Measurements from ENCODE around the gene GALNT18. TPM values are rescaled to one million over a fixed set of nuclear protein-coding genes. Genes with fewer than 3 reads are reported as not detected.

Gene GALNT18
- total and polyA plus RNA-seq, 4 donors: 9.8 to 20.1 (median 12.8) TPM

DNA sequence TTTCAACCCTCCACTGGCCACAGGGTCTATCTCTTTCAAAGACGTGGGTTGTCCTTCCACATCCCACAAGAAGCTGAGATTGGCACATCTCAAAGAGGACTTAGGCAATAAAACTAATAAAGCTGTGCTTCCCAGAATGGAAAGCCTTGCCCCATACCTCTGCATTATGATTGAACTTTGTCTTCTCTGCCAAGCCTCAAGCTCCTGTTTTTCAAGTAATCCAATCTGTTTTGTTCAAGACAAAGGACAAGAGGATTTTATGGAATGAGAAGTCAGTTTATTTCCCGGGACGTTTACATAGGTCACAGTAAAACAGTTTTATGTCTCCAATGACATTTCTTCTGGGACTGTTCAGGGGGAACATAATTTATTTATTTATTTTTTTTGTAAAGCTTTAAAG, 108.4 kb downstream of the GALNT18 start:
- no peak for DNase-seq (ENCODE audit: low read depth in 4 of 6, low spot score in 6 of 6)
- Histone ChIP-seq H3K9me3 (ENCODE audit: control insufficient read depth, insufficient read depth, low read length) (no peaks in the 10 kb centered on the region), H3K4me1 (ENCODE audit: control insufficient read depth, insufficient read depth, low read length) (peaks cover 25% of the 10 kb centered on the region), H3K27me3 (ENCODE audit: control insufficient read depth, insufficient read depth, low read length) (peaks cover 12% of the 10 kb centered on the region), H3K36me3 (ENCODE audit: control insufficient read depth, insufficient read depth, low read length) (no peaks in the 10 kb centered on the region), H3K27ac (ENCODE audit: low read depth, low read length) (no peak overlapping the region), H3K4me3 (ENCODE audit: low read depth, low read length) (no peak overlapping the region)
- 67% methylated on average over 1 of the region's 3 CpGs for WGBS (ENCODE audit: insufficient coverage)

DNA sequence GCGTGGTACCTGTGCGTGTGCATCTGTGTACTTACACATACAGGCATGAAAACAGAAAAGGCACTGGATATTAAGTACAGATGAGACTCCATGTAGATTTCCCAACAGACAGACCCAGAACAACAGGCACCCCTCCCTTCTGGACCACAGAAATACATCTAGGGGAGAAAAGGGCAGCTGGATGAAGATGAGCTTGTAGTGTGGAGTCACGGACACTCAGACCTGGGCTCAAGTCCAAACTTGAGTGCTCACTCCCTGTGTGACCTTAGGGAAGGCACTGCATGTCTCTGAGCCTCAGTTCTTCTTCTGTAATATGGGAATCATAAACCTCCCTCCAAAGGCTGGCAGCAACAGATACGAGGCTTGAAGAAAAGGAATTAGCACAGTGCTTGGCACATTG, 108.9 kb downstream of the GALNT18 start:
- peaks cover 12% of the 10 kb centered on the region for H3K27me3 ChIP-seq (ENCODE audit: control insufficient read depth, insufficient read depth, low read length)
- H3K27ac ChIP-seq (ENCODE audit: low read depth, low read length): no peak overlapping the region
- 100% methylated on average over 2 of the region's 4 CpGs for WGBS (ENCODE audit: insufficient coverage)
- H3K4me1 ChIP-seq (ENCODE audit: control insufficient read depth, insufficient read depth, low read length): peaks cover 25% of the 10 kb centered on the region
- no peak overlapping the region for H3K4me3 ChIP-seq (ENCODE audit: low read depth, low read length)
- H3K9me3 ChIP-seq (ENCODE audit: control insufficient read depth, insufficient read depth, low read length): no peaks in the 10 kb centered on the region
- no peaks in the 10 kb centered on the region for H3K36me3 ChIP-seq (ENCODE audit: control insufficient read depth, insufficient read depth, low read length)
- no peak for DNase-seq (ENCODE audit: low read depth in 4 of 6, low spot score in 6 of 6)

DNA sequence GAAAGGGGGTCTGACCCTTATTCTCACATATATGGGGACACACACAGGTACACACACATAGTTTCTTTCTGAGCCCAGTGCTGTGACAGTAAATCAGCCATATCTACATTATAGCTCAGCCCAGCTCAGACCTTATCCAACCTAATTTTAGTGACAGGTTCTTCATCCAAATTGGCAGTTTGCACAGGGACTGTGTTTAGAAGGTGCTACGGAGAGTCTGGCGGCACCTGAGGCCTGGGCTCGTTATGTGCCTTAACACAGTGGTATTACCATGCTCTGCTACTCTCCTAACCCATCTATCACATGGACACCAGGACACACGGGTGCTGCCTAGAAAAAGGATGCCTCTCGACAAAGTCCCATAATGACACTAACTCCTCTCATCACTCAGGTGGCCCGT, 109.3 kb downstream of the GALNT18 start:
- no peaks in the 10 kb centered on the region for H3K9me3 ChIP-seq (ENCODE audit: control insufficient read depth, insufficient read depth, low read length)
- H3K4me3 ChIP-seq (ENCODE audit: low read depth, low read length): no peak overlapping the region
- no peak for DNase-seq (ENCODE audit: low read depth in 4 of 6, low spot score in 6 of 6)
- WGBS (ENCODE audit: insufficient coverage): 83% methylated on average over 2 of the region's 6 CpGs
- peaks cover 23% of the 10 kb centered on the region for H3K4me1 ChIP-seq (ENCODE audit: control insufficient read depth, insufficient read depth, low read length)
- H3K27ac ChIP-seq (ENCODE audit: low read depth, low read length): no peak overlapping the region
- H3K27me3 ChIP-seq (ENCODE audit: control insufficient read depth, insufficient read depth, low read length): peaks cover 12% of the 10 kb centered on the region
- no peaks in the 10 kb centered on the region for H3K36me3 ChIP-seq (ENCODE audit: control insufficient read depth, insufficient read depth, low read length)

DNA sequence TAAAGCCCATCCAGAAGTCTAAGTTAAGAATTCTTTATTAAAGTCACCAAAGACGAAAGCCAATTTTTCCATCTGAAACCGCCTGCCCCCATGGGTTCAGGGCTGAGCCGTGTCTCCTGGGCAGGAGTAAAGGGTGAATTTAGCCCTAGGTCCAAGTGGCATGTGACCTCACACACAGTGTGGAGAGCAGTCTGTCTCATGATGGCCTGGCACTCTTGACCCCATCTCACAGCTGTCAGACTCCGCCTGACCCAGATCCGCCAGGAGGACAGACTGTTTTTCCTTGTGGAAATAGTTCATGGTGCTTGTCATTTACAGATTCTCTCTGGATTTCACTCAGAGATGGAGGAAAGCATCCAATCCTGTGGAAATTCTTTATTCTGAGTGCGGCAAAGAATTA, 109.7 kb downstream of the GALNT18 start:
- peaks cover 12% of the 10 kb centered on the region for H3K27me3 ChIP-seq (ENCODE audit: control insufficient read depth, insufficient read depth, low read length)
- H3K4me1 ChIP-seq (ENCODE audit: control insufficient read depth, insufficient read depth, low read length): peaks cover 22% of the 10 kb centered on the region
- WGBS (ENCODE audit: insufficient coverage): 90% methylated on average over 3 of the region's 6 CpGs
- no peaks in the 10 kb centered on the region for H3K9me3 ChIP-seq (ENCODE audit: control insufficient read depth, insufficient read depth, low read length)
- no peak for DNase-seq (ENCODE audit: low read depth in 4 of 6, low spot score in 6 of 6)
- H3K4me3 ChIP-seq (ENCODE audit: low read depth, low read length): no peak overlapping the region
- H3K27ac ChIP-seq (ENCODE audit: low read depth, low read length): no peak overlapping the region
- no peaks in the 10 kb centered on the region for H3K36me3 ChIP-seq (ENCODE audit: control insufficient read depth, insufficient read depth, low read length)

DNA sequence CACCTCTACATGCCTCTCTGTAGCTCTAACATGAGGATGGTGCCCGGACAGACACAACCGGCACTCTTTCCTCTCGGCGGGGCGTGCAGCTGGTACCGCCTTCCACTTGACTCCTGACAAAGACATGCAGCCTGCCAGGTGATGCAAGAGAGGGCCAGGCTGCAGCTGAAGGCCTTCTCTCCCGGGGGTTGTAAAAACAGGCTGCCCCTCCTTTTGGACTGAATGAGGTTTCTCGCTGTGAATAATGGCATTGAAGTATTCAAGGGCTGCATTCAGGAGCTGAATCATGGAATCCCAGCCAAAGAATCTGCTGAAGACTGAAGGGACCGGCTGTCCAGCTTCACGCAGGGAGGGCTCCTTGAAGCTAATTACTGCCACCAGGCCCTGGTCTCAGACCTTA, 110.9 kb downstream of the GALNT18 start:
- 33% methylated on average over 9 of the region's 10 CpGs for whole genome bisulfite sequencing (ENCODE audit: insufficient coverage)
- peaks cover 22% of the 10 kb centered on the region for H3K4me1 ChIP-seq (ENCODE audit: control insufficient read depth, insufficient read depth, low read length)
- peaks cover 20% of the 10 kb centered on the region for H3K27me3 ChIP-seq (ENCODE audit: control insufficient read depth, insufficient read depth, low read length)
- no peaks in the 10 kb centered on the region for H3K36me3 ChIP-seq (ENCODE audit: control insufficient read depth, insufficient read depth, low read length)
- DNase-seq (ENCODE audit: low read depth in 4 of 6, low spot score in 6 of 6): peak in 5 of 6 donors; percentile 42 to 88 (median 71)
- H3K27ac ChIP-seq (ENCODE audit: low read depth, low read length): peak overlapping the region; percentile 43
- no peak overlapping the region for H3K4me3 ChIP-seq (ENCODE audit: low read depth, low read length)
- no peaks in the 10 kb centered on the region for H3K9me3 ChIP-seq (ENCODE audit: control insufficient read depth, insufficient read depth, low read length)

DNA sequence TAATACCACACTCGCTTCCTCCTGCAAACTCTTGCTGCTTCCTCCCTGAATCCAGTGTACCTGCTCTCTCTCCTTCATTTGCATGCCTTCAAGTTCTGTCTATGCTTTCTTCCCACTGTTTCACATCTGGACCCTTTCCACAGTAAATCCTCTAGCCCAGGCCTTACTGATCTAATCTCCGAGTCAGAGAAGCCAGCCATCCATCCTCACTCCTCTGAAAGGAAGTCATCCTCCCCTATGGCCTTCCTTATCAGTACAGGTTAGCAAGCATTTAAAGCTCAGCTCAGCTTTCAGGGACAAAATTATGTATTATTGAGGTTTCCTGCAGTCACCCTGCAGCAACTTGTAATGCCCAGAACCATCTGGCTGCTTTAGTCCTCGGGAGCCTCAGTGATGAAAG, 116.1 kb downstream of the GALNT18 start:
- Histone ChIP-seq H3K36me3 (ENCODE audit: control insufficient read depth, insufficient read depth, low read length) (no peaks in the 10 kb centered on the region), H3K9me3 (ENCODE audit: control insufficient read depth, insufficient read depth, low read length) (no peaks in the 10 kb centered on the region), H3K4me3 (ENCODE audit: low read depth, low read length) (no peak overlapping the region), H3K27ac (ENCODE audit: low read depth, low read length) (no peak overlapping the region), H3K27me3 (ENCODE audit: control insufficient read depth, insufficient read depth, low read length) (peaks cover 15% of the 10 kb centered on the region), H3K4me1 (ENCODE audit: control insufficient read depth, insufficient read depth, low read length) (peaks cover 17% of the 10 kb centered on the region)
- DNase-seq (ENCODE audit: low read depth in 4 of 6, low spot score in 6 of 6): no peak
- 80% methylated on average over 2 of the region's 3 CpGs for WGBS (ENCODE audit: insufficient coverage)

DNA sequence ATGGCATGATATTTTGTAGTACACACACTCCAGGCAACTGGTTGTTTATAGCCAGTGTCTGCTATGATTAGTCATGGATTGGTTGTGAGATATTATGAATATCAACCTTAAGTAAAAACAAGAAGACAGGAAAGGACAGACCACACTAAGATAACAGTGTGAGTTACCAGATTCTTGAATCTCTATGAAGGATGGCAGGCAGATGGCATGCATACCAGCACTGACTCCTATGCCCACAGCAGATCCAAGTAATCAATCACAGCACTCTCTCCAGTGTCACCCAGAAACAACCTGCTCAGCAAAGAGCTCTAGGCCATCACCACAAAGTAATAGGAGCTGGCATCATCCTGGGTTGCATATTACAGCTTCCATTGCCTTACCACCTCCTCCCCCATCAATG, 116.6 kb downstream of the GALNT18 start:
- H3K27ac ChIP-seq (ENCODE audit: low read depth, low read length): no peak overlapping the region
- H3K27me3 ChIP-seq (ENCODE audit: control insufficient read depth, insufficient read depth, low read length): peaks cover 15% of the 10 kb centered on the region
- H3K36me3 ChIP-seq (ENCODE audit: control insufficient read depth, insufficient read depth, low read length): no peaks in the 10 kb centered on the region
- H3K4me1 ChIP-seq (ENCODE audit: control insufficient read depth, insufficient read depth, low read length): peaks cover 13% of the 10 kb centered on the region
- no peak overlapping the region for H3K4me3 ChIP-seq (ENCODE audit: low read depth, low read length)
- DNase-seq (ENCODE audit: low read depth in 4 of 6, low spot score in 6 of 6): no peak
- H3K9me3 ChIP-seq (ENCODE audit: control insufficient read depth, insufficient read depth, low read length): no peaks in the 10 kb centered on the region

DNA sequence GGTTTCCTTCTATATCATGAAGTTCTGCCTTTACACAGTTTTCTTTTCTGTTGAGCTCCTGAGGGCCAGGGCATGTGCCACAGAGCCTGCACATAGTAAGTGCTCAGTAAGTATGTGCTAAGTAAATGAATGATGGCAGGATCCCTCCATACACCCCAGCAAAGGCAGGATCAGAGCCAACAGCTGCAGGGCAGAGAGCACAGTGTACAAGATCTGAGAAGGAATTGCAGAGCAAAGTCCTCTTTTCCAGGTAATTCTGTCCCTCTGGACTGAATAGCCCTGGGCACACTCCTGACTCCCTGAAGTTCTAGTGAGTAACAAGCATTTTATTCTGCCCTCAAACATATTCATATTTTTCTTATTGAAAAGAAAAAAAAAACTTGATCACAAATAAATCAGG, 117.7 kb downstream of the GALNT18 start:
- no peak overlapping the region for H3K4me3 ChIP-seq (ENCODE audit: low read depth, low read length)
- no peak overlapping the region for H3K27ac ChIP-seq (ENCODE audit: low read depth, low read length)
- H3K36me3 ChIP-seq (ENCODE audit: control insufficient read depth, insufficient read depth, low read length): no peaks in the 10 kb centered on the region
- peaks cover 7% of the 10 kb centered on the region for H3K4me1 ChIP-seq (ENCODE audit: control insufficient read depth, insufficient read depth, low read length)
- H3K27me3 ChIP-seq (ENCODE audit: control insufficient read depth, insufficient read depth, low read length): peaks cover 15% of the 10 kb centered on the region
- no peak for DNase-seq (ENCODE audit: low read depth in 4 of 6, low spot score in 6 of 6)
- H3K9me3 ChIP-seq (ENCODE audit: control insufficient read depth, insufficient read depth, low read length): no peaks in the 10 kb centered on the region

DNA sequence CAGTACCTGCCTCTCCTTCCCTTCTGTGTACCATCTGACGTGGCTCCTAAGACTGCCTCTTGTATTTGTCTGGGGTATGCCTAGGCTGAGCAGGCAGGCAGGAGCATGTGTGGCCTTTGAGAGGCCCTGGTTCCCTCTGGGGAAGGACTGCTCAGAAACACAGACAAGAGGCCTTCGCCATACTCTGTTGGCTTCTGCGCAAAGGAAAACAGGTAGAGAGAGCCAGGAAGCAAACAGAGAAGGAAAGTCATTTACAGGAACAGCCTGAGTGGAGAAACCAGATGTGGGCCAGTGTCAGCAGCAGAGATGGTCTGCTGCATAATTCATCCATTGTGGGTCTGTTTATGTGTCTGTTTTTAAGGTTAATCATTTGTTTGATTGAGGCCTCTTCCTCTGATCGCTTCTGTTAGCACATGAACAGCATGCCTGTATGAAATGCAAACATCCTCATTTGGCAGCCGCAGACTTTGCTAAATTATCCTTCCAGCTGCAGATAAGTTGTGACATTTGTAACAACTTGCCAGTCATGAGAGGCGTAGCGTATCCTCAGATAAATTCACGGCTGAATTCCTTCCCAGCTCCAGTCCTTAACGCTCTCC, 119.4 kb downstream of the GALNT18 start:
- no peaks in the 10 kb centered on the region for H3K9me3 ChIP-seq (ENCODE audit: control insufficient read depth, insufficient read depth, low read length)
- no peak overlapping the region for H3K4me3 ChIP-seq (ENCODE audit: low read depth, low read length)
- 47% methylated on average over 8 of the region's 9 CpGs for WGBS (ENCODE audit: insufficient coverage)
- peak in 3 of 6 donors; percentile 13 to 62 (median 58) for DNase-seq (ENCODE audit: low read depth in 4 of 6, low spot score in 6 of 6)
- H3K27me3 ChIP-seq (ENCODE audit: control insufficient read depth, insufficient read depth, low read length): peaks cover 12% of the 10 kb centered on the region
- peak overlapping the region; percentile 29 for H3K27ac ChIP-seq (ENCODE audit: low read depth, low read length)
- no peaks in the 10 kb centered on the region for H3K36me3 ChIP-seq (ENCODE audit: control insufficient read depth, insufficient read depth, low read length)
- peaks cover 7% of the 10 kb centered on the region for H3K4me1 ChIP-seq (ENCODE audit: control insufficient read depth, insufficient read depth, low read length)

DNA sequence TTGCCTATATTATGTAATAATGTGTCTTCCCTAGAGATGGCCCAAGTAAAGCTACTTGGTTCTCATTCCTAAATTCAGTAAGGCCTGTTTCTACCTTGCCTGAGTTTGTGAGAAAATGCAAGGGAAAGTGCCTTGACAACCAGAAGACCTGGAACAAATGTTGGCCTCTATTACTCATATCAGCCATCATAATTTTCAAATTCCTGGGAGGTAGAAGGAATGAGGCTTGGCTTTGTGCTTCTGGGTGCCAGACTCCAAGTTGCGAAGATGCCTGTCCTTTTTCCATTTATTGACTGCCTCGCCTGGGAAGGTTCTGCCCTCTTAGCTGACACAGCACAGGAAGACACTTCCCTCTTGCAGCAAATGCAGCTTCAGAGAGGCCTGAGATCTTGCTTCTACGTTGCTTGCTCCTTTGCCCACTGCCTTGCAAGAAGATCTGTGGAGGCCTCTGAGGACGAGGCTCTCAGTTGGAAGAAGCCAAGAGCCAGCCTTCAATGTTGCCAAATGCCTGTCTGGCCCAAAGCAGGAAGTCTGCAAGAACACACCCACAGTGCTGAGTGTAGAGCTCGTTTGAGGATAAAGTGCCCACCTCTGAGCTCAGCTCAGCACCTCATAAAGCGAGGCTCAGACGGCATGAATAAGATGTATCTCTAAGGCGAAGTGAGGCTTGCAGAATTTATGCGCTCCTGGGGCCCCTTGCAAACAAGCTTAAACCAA, 120.1 kb downstream of the GALNT18 start:
- H3K4me1 ChIP-seq (ENCODE audit: control insufficient read depth, insufficient read depth, low read length): peaks cover 7% of the 10 kb centered on the region
- H3K27me3 ChIP-seq (ENCODE audit: control insufficient read depth, insufficient read depth, low read length): peaks cover 10% of the 10 kb centered on the region
- H3K36me3 ChIP-seq (ENCODE audit: control insufficient read depth, insufficient read depth, low read length): no peaks in the 10 kb centered on the region
- H3K9me3 ChIP-seq (ENCODE audit: control insufficient read depth, insufficient read depth, low read length): no peaks in the 10 kb centered on the region
- peak overlapping the region; percentile 29 for H3K27ac ChIP-seq (ENCODE audit: low read depth, low read length)
- peak in 1 of 6 donors; percentile 31 for DNase-seq (ENCODE audit: low read depth in 4 of 6, low spot score in 6 of 6)
- 72% methylated on average over 9 of the region's 9 CpGs for WGBS (ENCODE audit: insufficient coverage)
- H3K4me3 ChIP-seq (ENCODE audit: low read depth, low read length): no peak overlapping the region

All from spinal cord (tissue), 10 donors.